Right ventricle myocardium inferior (tissue), 1 donor: Measurements from ENCODE around the gene ANKRD44. TPM values are rescaled to one million over a fixed set of nuclear protein-coding genes. Genes with fewer than 3 reads are reported as not detected.
"Not testable (repeated sequence)": the region's sequence is repeated elsewhere in the genome, so short reads cannot be mapped to it uniquely, and the experiment has no call there.

Experiments used
- ATAC-seq: fragments of 200-7000 bp; cut with Tn5 transposase; one replicate; pipeline ENCODE4 v1.9.1; 2020; ENCODE audit warnings: mild to moderate bottlenecking, moderate library complexity
- DNase-seq: peaks from one replicate; pipeline ENCODE4 v3.0.0; 2021; ENCODE audit errors: missing footprints
- intact Hi-C: fragments of 100-400 bp; cut with DNase I; formaldehyde crosslinking; loops from one replicate; pipeline ENCODE4 v1.11.0; 2022
- long read RNA-seq: library from polyadenylated mRNA; unstranded; transcript quantifications from one replicate; pipeline ENCODE4 v2.0.0, GENCODE V29; 2021
- total RNA-seq: library from RNA; stranded (reverse); fragmentation: NEBNext Ultra II Directional; extraction: Animal tissue kit (Norgen Biotek cat#: 25700); gene quantifications from one replicate; pipeline ENCODE4 v1.2.1, GENCODE V29; 2021
- donor health status: DM: no; HTN: yes; CAD: no; lungs with severe emphysema.

Gene ANKRD44
- total RNA-seq, result 10.5 TPM
- long read RNA-seq, full-length matches to known transcripts, result 3 of 3 reads
- long read RNA-seq, partial matches to known transcripts, result 0 of 3 reads
- long read RNA-seq, other reads (novel, unspliced or antisense), result 0 of 3 reads

DNA sequence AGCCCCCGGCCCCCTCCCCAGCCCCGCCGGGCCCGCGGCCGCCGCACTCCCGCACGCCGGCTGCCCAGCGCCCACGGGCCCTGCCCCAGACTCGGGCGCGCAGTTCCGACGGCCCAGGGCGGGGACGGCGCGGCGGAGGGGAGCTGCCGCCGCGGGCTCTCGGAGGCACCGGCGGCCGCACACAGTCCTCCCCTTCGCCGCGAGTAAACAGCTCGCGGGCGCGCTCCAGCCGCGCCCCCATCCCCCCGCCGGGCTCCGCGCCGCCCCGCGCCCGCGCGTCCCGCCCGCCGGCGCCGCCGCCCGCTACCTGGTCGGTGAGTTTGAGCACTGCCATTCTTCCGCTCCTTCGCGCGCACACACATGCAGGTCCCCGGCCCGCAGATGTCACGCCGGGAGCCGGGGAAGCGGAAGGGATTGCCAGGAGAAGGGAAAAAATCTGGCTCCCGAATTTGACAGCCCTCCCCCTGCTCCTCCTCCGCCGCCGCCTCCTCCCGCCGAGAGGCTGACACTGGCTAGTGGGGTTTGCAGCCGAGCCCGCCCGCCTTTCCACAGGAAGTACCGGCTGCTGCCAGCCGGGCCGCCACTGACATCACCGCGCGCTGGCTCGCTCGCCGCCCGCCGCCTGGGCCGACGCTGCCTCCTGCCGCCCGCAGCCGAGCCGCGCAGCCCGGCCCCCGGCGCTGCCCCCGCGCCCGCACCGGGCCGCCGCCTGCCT lies at the start of gene ANKRD44:
ANKRD44 (minus strand) TSS at position 510 of the 715 bp plus-strand sequence; CDS start at position 334, 176 bp downstream.
- DNase-seq (peak; percentile 97), ATAC-seq (peak; percentile 98)
- intact Hi-C loops, result loop anchor here (1.0 to 5.0 kb wide), 3 partner anchors 118 to 298 kb away; no protein-coding TSS in a partner anchor

DNA sequence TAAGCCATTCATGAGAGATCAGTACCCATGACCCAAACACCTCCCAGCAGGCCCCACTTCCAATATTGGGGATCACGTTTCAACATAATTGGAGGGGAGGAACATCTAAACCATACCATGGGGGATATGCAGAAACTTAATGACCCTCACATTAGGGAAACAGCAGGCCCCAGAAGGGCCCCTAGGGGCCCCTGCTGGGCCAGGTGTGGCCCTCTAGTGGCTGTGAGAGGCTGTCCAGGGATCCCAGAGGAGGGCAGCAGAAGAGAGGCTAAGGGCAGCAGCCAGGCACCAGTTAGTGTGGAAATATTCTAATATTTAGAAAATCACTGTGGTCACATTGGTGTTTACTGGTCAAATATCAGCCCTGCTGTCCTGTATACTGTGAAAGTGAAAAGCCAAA lies 49.3 kb upstream of the ANKRD44 start:
- intact Hi-C loops, result no loop called here
- ATAC-seq, result no peak
- DNase-seq, result no peak

DNA sequence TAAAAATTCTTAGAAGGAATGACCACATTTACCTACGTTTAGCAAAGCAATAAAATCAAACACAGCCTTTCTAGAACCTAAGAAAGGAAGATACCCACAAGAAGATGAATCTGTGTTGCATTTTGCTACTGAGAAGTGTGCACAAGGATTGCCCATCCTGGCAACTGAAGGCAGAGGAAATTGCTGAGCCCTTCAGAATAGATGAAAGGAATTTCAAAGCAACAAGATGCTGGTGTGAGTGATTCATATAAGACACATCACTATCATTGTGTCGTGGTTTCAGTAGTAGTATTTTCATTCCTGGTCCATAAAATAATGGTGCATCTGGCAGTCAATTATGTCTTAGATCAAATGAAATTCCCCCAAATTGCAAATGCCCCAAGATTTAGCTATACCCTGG lies 48.4 kb upstream of the ANKRD44 start:
- intact Hi-C loops, result no loop called here
- no peak for DNase-seq
- no peak for ATAC-seq

DNA sequence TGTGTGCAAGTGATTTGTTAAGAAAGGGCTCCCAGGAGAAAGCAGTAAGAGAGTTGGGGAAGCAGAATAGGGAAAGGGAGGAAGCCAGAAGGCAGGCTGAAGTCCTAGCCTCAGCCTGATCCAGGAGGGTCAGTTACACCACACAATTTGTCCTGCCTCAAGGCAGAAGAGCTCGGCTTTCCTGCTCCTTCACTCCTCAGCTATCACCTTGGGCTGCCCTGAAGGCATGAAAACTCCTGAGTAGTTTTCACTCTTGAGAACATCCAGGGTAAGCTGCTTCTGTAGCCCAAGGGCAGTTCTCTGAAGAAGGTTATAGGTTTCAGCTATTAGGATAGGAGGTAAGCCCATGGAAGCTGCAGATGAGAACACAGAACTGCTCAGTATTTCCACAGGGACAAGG lies 47.4 kb upstream of the ANKRD44 start:
- ATAC-seq (no peak), DNase-seq (no peak)
- intact Hi-C loops, result no loop called here

DNA sequence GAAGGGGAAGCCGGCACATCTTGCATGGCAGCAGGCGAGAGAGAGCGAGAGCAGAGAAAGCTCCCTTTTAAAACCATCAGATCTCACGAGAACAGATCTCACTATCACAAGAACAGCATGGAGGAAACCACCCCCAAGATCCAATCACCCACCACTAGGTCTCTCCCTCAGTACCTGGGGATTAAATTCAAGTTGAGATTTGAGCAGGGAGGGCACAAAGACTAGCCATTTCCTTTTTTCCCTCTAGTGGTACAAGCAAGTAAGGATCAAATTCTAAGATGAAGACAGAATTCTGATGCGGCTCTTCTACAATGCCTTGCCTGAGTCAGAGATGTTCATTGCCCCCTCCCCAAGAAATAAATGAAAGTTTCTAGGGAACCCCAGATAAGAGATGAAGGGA lies 45.6 kb upstream of the ANKRD44 start:
- intact Hi-C loops, result no loop called here
- no peak for DNase-seq
- ATAC-seq, result no peak

DNA sequence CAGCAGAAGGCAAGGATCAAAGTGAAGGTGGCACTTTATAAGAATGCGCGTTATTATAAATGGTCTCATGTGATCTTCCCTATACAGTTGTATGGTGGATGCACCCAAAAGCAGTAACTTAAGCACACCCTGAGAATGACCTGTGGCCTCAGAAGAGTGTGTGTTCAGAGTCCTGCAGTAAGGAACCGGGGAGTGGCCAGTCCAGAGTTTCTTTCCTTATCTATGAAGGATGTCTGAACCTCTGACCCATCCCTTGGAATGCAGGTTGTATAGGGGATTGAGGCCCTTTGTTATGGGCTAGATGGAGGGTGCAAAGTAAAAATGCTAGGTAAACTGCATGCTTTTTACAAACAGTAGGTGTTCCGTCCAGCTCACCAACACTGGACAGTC lies 43.6 kb upstream of the ANKRD44 start:
- intact Hi-C loops, result no loop called here
- DNase-seq, result no peak
- ATAC-seq, result no peak

DNA sequence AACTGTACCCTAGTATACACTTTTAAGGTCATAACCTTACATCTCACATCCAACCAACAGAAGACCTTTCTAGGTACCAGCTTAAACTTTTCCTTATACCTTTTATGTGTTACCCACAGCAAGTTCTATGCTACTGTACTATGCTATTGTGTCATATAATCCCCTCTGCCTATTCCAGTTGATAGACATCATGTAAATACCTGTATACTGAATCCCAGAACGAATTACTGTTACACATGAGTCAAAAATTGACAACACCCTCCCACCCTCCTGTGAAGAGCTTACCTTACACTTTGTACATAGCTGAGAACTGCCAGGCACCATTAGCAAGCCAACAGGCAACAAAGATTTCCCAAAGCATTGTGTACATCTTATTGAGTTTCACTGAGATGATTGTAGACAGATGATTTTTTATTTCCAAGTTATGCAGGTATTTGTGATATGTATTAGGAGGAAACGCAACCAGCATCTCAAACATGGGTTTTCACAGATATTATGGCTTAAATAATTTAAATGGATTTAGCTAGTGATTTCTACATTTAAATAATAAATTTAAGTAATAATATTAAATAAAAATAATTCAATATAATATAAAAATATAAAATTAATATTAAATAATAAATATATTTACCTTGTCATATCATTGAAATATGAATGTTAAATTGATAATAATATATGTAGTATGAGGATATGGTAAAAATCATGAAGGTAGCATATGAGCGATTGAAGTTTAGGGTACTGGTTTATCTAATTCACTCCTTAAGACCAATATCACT lies 43.0 kb upstream of the ANKRD44 start:
- intact Hi-C loops, result no loop called here
- no peak for ATAC-seq
- no peak for DNase-seq

DNA sequence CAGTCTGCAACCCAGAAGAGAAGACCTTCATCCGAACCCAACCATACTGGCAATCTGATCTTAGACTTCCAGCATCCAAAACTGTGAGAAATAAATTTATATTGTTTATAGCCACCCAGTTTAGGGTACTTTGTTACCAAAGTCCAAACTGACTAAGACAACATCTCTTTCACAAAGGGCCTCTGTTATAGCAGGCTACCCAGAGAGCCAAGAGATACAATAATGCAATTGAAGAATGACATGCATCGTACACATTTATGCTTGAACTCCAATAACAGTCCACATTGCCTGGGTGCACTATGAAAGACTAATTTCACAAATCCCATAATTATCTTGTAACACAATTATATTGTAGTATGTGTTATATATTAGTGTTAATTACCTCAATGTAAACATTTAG lies 39.1 kb upstream of the ANKRD44 start:
- DNase-seq (no peak), ATAC-seq (no peak)
- intact Hi-C loops, result no loop called here

DNA sequence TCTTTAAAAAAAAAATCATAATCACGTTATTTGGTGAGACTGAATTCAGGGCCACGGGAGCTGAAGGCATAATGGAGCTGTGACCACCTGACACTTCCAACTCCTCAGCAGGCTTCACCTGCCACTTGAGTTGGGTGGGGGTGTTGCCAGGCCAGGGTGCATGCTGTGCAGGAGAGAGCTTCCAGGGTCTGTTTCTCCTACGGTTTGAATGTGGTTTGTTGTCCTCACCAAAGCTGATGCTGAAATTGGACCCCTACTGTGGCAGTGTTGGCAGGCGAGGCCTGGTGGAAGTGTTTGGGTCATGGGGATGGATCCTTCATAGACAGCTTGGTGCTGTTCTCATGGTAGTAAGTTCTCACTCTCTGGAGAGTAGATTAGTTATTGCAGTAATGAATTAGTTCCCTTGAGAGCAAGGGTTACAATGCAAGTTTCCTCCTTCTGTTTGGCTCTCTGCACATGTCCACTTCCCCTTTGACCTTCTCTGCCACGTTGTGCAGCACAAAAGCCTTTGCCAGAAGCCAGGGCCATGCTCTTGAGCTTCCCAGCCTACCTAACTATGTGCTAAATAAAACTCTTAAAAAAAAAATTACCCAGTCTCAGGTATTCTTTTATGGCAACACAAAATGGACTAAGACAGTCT lies 38.3 kb upstream of the ANKRD44 start:
- DNase-seq (no peak), ATAC-seq (no peak)
- intact Hi-C loops, result no loop called here

DNA sequence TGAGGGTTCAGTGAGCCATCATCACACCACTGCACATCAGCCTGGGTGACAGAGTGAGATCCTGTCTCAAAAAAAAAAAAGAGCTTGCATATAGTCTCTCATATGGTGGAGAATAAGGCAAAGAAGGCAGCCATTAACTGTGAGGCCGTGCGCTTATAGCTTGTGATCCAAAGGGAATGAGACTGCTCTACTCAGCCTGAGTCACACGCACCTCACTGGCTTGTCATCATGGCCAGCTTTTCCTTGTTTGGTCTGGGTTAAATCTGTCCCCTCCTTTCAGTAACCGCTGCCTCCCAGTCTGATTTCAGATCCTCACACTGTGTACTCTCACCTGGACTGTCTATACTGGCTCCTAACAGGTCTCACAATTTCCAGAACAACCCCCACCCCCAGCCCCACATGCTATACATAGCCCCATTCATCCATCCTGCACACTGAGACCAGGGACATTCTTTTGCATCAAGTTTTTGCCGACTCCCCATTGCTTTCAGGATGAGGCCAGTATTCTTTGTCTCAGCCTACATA lies 35.3 kb upstream of the ANKRD44 start:
- ATAC-seq (no peak), DNase-seq (no peak)
- intact Hi-C loops, result no loop called here

DNA sequence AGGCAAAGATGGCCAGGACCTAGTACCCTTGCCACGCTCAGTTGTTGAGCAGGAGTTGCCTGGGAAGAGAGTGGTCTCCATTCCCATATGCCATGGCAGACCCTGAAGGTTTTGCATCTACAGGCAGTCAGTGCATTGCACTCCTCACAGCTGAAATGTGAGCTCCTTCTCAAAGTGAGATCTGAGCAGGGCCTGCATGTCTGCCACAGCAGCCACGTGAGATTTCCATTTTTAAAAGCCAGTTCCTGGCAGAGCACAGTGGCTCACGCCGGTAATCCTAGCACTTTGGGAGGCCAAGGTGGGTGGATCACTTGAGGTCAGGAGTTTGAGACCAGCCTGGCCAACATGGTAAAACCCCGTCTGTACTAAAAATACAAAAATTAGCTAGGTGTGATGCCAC lies 33.4 kb upstream of the ANKRD44 start:
- ATAC-seq, result not testable (repeated sequence)

DNA sequence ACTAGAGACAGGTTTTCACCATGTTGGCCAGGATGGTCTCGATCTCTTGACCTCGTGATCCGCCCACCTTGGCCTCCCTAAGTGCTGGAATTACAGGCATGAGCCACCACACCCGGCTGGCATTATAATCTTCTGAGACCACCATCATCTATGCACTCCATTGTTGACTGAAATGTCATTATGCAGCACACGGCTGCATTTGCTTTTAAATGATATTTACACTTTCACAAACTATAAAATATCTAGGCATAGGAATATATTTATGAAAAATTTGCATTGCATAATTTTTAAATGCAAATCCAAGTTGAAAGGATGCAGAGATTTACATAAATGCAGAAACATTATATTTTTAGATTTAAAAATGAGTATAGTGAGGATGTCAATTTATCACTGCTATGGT lies 30.0 kb upstream of the ANKRD44 start:
- intact Hi-C loops, result no loop called here
- DNase-seq, result no peak
- ATAC-seq, result no peak

More for the DNA sequence above, 33.4 kb upstream of the ANKRD44 start:
- intact Hi-C loops, DNase-seq: not testable (repeated sequence)

DNA sequence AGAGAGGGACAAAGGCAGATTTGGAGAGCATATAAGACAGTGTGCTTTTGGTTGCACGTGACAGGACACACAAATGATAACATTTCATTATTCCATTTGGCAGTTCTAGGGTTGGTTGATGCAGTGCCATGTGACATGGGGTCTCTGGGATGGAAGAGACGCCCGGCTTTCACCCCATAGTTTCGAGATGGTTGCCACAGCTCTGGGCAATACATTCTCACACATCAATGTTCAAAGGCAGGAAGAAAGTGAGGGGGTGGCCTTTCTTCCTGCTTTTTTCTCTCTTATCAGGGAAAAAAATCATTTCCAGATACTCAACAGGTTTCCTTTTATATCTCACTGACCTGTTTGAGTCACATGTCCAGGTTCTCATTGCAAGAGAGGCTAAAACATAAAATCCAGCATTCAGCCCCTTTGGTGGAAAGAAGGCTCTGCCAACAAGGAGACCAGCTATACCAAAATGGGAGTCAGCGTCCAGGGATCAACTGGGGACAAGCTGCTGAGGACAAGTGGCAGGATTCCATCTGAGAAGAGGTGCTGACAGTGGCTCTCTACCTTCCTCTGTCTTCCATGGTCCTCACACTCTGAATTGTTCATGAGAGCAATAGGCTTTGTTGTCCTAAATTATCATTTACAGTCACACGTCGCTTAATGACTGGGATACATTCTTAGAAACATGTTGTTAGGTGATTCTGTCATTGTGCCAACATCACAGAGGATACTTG lies 29.1 kb upstream of the ANKRD44 start:
- DNase-seq, result no peak
- ATAC-seq, result peak; percentile 81

DNA sequence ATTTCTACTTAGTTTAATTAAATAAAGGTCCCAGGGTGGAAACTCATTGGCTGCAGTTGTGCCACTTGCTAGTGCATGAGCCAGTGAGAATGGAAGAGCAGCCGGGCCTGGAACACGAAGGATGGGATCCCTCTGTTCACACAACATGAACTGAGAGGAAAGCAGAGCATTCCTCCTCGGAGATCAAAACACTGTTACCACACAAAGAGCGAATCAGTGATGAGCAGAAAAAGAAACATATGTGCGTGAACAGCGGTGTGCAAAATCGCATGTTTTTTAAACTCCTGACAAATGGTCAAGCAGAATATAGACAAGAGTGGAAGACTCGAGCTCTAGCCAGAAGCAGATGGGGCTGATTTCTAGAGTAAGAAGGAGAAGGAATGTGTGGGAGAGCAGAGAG lies 28.4 kb upstream of the ANKRD44 start:
- DNase-seq (no peak), ATAC-seq (no peak)
- intact Hi-C loops, result no loop called here

More for the DNA sequence above, 29.1 kb upstream of the ANKRD44 start:
- intact Hi-C loops, result no loop called here

DNA sequence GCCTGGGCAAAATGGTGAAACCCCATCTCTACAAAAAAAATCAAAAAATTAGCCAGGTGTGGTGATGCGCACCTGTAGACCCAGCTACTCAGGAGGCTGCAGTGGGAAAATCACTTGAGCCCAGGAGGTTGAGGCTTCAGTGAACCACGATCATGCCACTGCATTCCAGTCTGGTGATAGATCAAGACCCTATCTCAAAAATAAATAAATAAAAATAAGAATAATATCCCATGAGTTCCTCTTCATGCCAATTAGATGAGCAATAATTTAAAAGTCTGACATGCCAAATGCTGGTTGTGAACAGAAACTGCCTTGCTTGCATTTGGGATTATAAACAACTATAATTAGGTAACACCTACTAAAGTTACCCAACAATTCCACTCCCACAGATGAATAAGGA lies 22.1 kb upstream of the ANKRD44 start:
- ATAC-seq, result no peak
- no peak for DNase-seq
- intact Hi-C loops, result no loop called here

DNA sequence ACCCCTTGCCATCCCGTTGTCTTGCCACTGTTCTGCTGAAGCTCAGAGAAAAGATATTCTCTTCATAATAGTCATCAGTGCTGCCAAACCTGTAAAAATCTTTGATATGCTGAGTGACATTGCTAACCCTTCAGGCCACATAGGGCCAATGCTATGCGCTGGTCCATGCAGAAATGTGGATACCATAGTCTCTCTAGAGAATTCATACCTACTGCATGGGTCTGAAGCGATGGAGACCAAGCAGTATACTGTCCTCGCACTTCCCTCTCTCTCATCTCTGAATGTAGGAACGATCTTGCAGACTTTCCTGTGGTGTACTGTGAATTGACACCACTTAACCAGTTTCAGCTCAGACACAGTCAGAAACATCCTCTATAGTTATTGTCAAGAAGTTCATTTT lies 17.9 kb upstream of the ANKRD44 start:
- intact Hi-C loops, result no loop called here

DNA sequence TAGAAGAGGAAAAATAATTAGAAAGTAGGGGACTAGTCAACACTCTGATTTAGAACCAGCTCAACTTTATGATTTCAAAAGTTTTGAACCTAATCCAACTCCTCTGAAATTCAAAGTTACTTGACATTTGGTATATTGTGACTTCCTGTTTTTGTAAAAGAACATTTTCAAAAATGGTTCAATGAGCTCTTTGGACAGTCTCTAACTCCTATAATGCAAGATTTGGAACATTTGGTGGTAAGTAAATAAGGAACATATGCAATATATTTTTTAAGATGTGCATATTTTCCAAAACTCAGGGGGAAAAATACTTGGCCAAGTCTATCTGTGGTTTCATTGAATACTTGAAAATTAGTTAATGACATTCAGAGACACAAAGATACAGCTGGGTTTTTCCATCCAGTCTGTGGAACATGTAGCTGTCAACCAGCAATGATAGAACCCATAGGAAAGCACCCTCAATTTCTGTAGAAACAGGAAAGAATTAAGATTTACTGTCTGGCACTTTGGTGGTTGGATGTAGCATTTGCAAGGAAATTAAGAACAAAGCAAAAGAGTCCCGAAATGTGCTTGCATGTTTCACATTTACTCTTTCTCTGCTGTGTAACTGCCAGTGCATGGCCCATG lies 17.0 kb upstream of the ANKRD44 start:
- DNase-seq, result no peak
- no peak for ATAC-seq
- intact Hi-C loops, result no loop called here

More for the DNA sequence above, 17.9 kb upstream of the ANKRD44 start:
- DNase-seq (no peak), ATAC-seq (no peak)

DNA sequence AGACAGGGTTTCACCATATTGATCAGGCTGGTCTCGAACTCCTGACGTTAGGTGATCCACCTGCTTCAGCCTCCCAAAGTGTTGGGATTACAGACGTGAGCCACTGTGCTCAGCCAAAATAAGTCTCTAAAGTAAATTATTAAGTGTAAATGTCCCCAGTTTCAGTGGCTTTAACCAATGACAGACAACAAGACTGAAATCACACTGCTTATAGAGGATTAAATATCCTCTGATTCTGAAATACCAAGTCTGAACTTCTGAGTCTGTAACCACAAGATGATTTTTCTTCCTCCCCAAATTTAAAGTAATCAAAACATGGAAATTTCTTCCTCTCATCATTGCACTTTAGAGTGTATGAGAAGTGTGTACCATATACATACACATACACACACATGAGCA lies 16.5 kb upstream of the ANKRD44 start:
- ATAC-seq (no peak), DNase-seq (no peak)
- intact Hi-C loops, result no loop called here
